HEK293T (cell line): ENCODE results near the gene INPP4B.

Experiments
- CTBP1 ChIP-seq: fragments of 450-650 bp; IDR thresholded peaks from 2 replicates; pipeline ENCODE4 v1.6.1; 2016; ENCODE audit warnings: borderline replicate concordance
- LEF1 ChIP-seq: fragments of 450-650 bp; IDR thresholded peaks from 2 replicates; pipeline ENCODE4 v1.6.1; 2017; ENCODE audit warnings: mild to moderate bottlenecking, borderline replicate concordance
- SP1 ChIP-seq: fragments of 450-650 bp; IDR thresholded peaks from 2 replicates; pipeline ENCODE4 v1.6.1; 2017

GRCh38 chr4:142493255-142494110 lies 352.6 kb downstream of the INPP4B start:
- TF ChIP-seq CTBP1 (no peak), LEF1 (no peak), SP1 (no peak)
